ENCODE results near the gene ARHGEF35. TPM values are rescaled to one million over a fixed set of nuclear protein-coding genes. Genes with fewer than 3 reads are reported as not detected.
"Not testable (repeated sequence)": the region's sequence is repeated elsewhere in the genome, so short reads cannot be mapped to it uniquely, and the experiment has no call there.

ARHGEF35 gene
- total RNA-seq, 2 experiments from 2014 or later, result 2.3 to 2.8 TPM

- CTCF ChIA-PET, result interaction anchor here (0.9 to 1.6 kb wide), 6 partner anchors 10 to 259 kb away, joined by 4 to 14 read pairs (median 5); no protein-coding TSS in a partner anchor
- H3K27me3 Mint-ChIP-seq; H3K27ac Mint-ChIP-seq; H3K9me3 Mint-ChIP-seq; H3K4me1 Mint-ChIP-seq (ENCODE audit: low read depth); intact Hi-C loops (cut with micrococcal nuclease); H3K4me3 Mint-ChIP-seq; POLR2A ChIA-PET; H3K36me3 Mint-ChIP-seq (ENCODE audit: low read depth): not testable (repeated sequence)
- TF ChIP-seq CTCF (IDR thresholded peaks at IDR 0.05), result peak; percentile 45
- peak; percentile 88 for ATAC-seq
- peak; percentile 33 for DNase-seq
These were observed 17.1 kb downstream of the ARHGEF35 start for GRCh38 chr7:144178380-144179164.

GRCh38 chr7:144174613-144175012 is 21.0 kb downstream of the ARHGEF35 start:
- ChIA-PET POLR2A (no interaction called here), CTCF (no interaction called here)
- peaks cover 4% of the 10 kb centered on the region for H3K27me3 Mint-ChIP-seq
- H3K4me3 Mint-ChIP-seq, result no peak overlapping the region
- no peaks in the 10 kb centered on the region for H3K36me3 Mint-ChIP-seq (ENCODE audit: low read depth)
- TF ChIP-seq CTCF (IDR thresholded peaks at IDR 0.05), result no peak
- ATAC-seq (no peak), DNase-seq (no peak)
- no peaks in the 10 kb centered on the region for H3K4me1 Mint-ChIP-seq (ENCODE audit: low read depth)
- no peak overlapping the region for H3K27ac Mint-ChIP-seq
- intact Hi-C loops (cut with micrococcal nuclease), result no loop called here
- H3K9me3 Mint-ChIP-seq, result peaks cover 10% of the 10 kb centered on the region

- ATAC-seq; H3K36me3 Mint-ChIP-seq (ENCODE audit: low read depth); H3K9me3 Mint-ChIP-seq; H3K4me3 Mint-ChIP-seq; DNase-seq; H3K27ac Mint-ChIP-seq; intact Hi-C loops (cut with micrococcal nuclease); H3K27me3 Mint-ChIP-seq; POLR2A ChIA-PET; H3K4me1 Mint-ChIP-seq (ENCODE audit: low read depth); CTCF ChIA-PET: not testable (repeated sequence)
These were observed 23.9 kb downstream of the ARHGEF35 start for GRCh38 chr7:144171594-144172350.

- Mint-ChIP-seq H3K27me3 (peaks cover 12% of the 10 kb centered on the region), H3K4me3 (no peak overlapping the region), H3K4me1 (ENCODE audit: low read depth) (no peaks in the 10 kb centered on the region), H3K27ac (no peak overlapping the region), H3K9me3 (no peaks in the 10 kb centered on the region), H3K36me3 (ENCODE audit: low read depth) (no peaks in the 10 kb centered on the region)
- intact Hi-C loops (cut with micrococcal nuclease), result no loop called here
- ChIA-PET CTCF (interaction anchor here (0.6 to 2.0 kb wide), 3 partner anchors 13 to 940 kb away, joined by 3 to 5 read pairs (median 5); no protein-coding TSS in a partner anchor), POLR2A (interaction anchor here (0.6 kb wide), 1 partner anchor 682 kb away, joined by 3 read pairs; no protein-coding TSS in a partner anchor)
- no peak for TF ChIP-seq CTCF (IDR thresholded peaks at IDR 0.05)
- no peak for DNase-seq
- no peak for ATAC-seq
These were observed 30.8 kb downstream of the ARHGEF35 start for GRCh38 chr7:144164784-144165183.

GRCh38 chr7:144158861-144159260 is 36.8 kb downstream of the ARHGEF35 start:
- ATAC-seq, result no peak
- no peaks in the 10 kb centered on the region for H3K36me3 Mint-ChIP-seq (ENCODE audit: low read depth)
- no peak for DNase-seq
- no peaks in the 10 kb centered on the region for H3K9me3 Mint-ChIP-seq
- TF ChIP-seq CTCF (IDR thresholded peaks at IDR 0.05), result no peak
- no peak overlapping the region for H3K27ac Mint-ChIP-seq
- CTCF ChIA-PET, result no interaction called here
- H3K4me1 Mint-ChIP-seq (ENCODE audit: low read depth), result no peaks in the 10 kb centered on the region
- POLR2A ChIA-PET, result no interaction called here
- intact Hi-C loops (cut with micrococcal nuclease), result no loop called here
- H3K4me3 Mint-ChIP-seq, result no peak overlapping the region
- peaks cover 9% of the 10 kb centered on the region for H3K27me3 Mint-ChIP-seq
